Fibroblast of skin of abdomen (primary cell): Measurements from ENCODE around the gene IQCK. TPM values are rescaled to one million over a fixed set of nuclear protein-coding genes. Genes with fewer than 3 reads are reported as not detected.
"Not testable (repeated sequence)": the region's sequence is repeated elsewhere in the genome, so short reads cannot be mapped to it uniquely, and the experiment has no call there.

Experiments
- DNase-seq: peaks from one replicate; pipeline ENCODE4 v3.0.0-alpha.2; 2013
- polyA plus RNA-seq, 2 experiments: library from polyadenylated mRNA; unstranded; fragments of 120-200 nt; gene quantifications; one replicate each; pipeline ENCODE4 v1.2.1, GENCODE V29; 2013; ENCODE audit not compliant: insufficient read length in 2 of 2

The IQCK gene, protein sequence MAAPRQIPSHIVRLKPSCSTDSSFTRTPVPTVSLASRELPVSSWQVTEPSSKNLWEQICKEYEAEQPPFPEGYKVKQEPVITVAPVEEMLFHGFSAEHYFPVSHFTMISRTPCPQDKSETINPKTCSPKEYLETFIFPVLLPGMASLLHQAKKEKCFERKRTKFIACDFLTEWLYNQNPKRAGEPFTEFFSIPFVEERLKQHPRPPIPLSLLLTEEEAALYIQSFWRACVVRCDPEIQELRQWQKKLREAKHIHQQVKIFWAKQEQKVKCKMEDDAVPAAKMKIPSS
- polyA plus RNA-seq (2013, experiment 1 of 2; ENCODE audit: insufficient read length) = 4.5 TPM
- polyA plus RNA-seq (2013, experiment 2 of 2; ENCODE audit: insufficient read length) = 4.5 TPM

DNA sequence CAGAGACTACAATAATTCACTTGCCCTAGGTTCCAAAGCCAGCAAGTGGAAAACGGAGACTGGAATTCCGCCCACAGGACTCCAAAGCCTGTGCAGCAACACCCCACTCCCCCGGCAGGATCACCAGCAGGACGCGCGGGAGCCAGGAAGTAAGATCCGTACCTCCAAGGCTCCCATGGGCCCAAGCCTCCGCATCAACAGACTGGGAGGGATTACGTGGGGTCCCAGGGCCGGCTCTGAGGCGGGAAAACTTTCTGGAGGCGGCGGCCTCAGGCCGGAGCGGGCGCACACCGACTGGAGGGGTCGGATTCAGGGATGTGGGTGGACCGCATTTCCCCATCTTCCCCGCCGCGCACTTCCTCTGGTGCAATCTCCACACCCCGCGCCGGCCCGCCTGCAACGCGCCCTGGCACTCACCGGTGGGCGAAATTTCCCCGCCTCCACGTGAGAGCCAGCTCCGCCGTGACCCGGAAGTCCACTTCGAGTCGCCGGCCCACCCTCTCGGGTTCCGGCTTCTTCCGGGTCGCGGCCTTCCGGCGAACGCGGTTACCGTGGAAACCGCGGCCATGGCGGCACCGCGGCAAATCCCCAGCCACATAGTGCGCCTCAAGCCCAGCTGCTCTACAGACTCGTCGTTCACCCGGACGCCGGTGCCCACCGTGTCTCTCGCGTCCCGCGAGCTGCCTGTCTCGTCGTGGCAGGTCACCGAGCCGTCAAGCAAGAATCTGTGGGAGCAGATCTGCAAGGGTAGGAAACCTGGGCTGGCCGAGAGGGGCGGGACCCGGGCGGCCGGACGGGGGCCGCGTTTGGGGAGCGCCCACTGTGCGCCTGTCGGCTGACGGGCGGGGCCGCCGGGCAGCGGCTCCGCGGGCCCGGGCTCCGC, at the start of gene IQCK, which contains the start of gene KNOP1:
IQCK (plus strand) TSS at position 531 of the 883 bp plus-strand sequence; CDS start at position 567, 36 bp downstream.
KNOP1 (minus strand) TSS at position 487 of the 883 bp plus-strand sequence. CDS start 3,192 bp downstream, outside the sequence.
- peak; percentile 87 for DNase-seq

DNA sequence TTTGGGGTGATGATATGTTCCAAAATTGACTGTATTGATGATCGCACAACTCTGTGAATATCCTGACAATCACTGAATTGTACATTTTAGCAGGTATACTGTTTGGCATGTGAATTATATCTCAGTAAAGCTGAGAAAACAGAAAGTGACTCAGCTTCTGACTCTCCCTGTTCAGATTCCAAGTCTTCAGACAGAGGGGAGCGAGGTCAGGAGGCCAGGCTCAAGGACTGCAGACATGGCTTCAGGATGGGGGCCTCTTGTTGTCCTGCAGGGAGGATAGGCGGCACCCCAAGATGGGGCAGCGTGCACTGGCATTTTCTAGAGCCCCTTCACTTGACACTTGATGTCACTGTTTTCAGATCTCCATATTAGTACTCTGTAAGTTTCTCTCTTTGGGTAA, 45.7 kb upstream of the IQCK start:
- no peak for DNase-seq

DNA sequence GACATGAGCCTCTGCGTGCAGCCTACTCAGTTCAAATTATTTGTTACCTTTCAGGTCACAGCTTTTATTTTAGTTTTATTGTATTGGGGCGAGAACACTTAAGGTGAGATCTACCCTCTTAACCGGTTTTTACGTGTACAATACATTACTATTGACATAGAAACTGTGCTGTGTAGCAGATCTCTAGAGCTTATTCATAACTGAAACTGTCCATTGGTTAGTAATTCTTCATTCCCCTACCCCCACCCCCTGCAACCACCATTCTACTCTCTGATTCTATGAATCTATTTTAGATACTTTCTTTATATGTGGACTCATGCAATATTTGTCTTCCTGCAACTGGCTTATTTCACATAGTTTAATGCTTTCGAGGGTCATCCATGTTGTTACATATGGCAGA, 43.6 kb upstream of the IQCK start:
- DNase-seq = no peak

DNA sequence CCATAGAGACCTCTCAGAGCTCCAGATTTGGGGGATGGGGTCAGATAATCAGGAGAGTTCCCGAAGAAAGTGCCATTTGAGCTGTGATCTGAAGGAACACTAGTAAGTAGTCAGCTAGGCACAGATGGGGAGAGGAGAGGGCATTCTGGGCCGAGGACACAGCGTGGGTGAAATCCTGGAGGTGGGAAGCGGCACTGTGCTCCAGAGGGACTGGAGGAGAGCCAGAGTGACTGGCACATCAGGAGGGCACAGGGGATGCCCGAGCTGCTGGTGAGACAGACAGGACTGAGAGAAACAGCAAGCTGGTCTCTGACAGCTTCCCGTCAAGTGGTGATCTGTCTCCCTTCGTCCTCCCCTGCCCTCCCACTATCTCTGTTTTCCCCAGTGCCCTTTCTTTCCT, 40.7 kb upstream of the IQCK start:
- DNase-seq = no peak

DNA sequence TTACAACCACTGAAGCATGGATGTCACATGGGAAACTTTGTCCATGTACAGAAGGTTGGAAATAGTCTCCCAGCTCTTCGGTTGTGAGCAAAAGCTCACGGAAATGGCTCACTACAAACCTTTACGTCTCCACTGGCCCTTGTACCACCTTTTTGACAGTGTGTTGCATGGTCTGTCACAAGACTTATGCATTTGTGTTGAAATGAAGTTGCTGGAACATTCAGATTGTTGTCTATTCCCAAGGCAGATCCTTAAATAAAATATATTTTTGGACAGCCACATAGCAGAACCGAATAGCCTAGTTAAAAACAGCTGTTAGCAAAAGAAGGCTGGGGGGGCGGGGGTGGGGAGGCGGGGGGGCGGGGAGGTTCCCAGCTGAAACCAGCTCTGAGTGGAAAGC, 39.3 kb upstream of the IQCK start:
- no peak for DNase-seq

DNA sequence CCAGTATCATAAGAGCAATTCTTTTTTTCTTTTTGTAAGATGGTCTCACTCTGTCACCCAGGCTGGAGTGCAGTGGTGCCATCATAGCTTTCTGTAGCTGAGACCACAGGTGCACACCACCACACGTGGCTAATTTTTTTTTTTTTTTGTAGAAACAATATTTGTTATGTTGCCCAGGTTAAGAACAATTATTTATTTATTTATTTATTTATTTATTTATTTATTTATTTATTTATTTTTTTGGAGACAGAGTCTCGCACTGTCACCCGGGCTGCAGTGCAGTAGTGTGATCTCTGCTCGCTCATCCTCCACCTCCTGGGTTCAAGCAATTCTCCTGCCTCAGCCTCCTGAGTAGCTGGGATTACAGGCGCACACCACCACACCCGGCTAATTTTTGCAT, 38.8 kb upstream of the IQCK start:
- DNase-seq = not testable (repeated sequence)

DNA sequence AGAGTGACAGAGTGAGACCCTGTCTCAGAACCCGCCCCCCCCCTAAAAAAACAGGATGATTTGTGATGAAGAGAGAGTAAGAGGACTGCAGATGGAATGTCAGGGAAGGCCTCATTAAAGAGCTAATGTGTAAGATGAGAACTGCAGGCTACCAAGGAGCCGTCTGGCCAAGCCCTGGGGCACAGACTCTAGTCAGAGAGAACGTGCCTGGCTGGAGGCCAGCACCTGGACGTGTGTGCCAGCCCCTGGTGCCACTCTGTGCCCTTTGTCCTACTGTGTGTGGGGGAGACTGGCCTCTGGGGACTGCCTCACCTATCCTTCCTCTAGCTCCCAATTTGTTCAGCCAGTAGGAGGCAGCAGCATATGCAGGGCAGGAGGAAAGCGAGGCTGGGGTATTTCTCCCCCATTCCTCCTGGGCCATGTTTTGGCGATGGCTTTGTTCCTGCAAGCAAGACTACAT, 37.2 kb upstream of the IQCK start:
- no peak for DNase-seq

DNA sequence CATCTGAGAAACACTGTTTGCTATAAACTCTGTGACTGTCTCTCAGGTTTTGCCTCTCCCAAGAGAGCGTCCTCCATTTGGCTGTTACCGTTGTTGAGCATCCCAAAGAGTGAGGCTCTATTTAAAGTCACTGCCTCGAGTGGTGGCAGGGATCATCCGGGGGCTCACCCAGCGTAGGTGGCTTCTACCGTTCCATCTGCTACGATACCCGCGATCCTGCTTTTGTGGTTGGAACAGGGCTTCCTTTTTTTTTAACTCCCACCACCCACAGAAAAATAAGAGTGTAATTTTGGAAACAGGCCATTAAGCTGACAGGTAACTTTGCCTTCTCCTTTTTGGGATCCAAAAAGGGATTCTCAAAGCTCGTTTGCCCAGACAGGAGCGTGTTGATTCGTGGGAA, 36.4 kb upstream of the IQCK start:
- DNase-seq = no peak

DNA sequence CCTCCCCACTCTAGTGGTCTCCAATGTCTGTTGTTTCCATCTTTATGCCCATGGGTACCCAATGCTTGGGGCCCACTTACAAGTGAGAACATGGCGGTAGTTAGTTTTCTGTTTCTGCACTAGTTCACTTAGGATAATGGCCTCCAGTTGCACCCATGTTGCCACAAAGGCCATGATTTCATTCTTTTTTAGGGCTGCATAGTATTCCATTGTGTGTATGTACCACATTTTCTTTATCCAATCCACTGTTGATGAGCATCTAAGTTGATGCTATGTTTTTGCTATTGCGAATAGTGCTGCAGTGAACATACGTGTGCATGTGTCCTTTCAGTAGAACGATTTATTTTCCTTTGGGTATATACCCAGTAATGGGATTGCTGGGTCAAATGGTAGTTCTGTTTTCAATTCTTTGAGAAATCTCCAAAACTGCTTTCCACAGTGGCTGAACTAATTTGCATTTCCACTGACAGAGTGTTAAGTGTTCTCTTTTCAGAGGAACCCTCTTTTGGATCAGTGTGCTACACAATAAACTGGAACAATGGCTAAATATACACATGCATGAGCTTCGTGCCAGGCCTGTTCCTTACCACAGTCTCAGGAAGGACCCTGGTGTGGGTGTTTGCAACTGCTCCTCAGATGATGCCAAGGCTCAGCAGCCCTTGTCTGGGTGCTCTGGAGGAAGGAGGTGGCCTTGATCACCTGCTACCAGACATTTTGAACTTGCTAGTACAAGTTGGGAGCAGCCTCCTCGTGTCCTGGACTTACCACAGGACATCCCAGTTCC, 34.4 kb upstream of the IQCK start:
- no peak for DNase-seq

DNA sequence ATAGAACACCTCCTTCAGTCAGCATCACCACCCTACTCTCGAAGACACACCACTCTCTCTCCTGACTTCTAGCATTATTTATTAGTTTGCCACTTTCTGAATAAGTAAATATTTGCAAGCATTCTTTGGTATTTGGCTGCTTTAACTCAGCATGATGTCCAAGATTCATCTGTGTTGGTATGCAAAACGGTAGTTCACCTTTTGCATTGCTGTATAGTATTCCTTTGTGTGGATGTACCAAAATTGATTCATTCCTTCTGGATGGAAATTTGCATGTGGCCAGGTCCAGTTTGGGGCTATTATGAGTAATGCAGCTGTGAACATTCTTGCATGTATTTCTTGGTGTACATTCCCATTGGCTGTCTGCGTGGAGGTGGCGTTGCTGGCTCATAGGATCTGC, 32.9 kb upstream of the IQCK start:
- DNase-seq = no peak

DNA sequence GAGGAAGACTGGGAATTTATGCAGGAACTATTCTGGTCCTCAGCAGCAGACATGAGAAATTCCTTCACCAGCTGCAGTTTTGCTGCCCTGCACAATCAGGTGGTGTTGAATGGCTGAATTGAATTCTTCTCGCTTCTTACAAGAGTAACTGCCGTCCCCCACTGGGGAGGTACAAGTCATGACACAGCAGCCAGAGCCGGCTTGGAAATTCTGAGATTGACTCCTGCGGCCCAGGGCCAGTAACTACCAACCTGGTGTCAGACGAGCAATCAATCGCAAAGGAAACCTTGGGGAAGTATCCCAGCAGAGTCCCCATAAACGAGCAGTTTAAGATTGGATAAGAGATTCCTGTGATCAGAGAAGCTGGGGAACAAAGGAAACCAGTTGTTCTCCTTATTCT, 30.8 kb upstream of the IQCK start:
- no peak for DNase-seq

DNA sequence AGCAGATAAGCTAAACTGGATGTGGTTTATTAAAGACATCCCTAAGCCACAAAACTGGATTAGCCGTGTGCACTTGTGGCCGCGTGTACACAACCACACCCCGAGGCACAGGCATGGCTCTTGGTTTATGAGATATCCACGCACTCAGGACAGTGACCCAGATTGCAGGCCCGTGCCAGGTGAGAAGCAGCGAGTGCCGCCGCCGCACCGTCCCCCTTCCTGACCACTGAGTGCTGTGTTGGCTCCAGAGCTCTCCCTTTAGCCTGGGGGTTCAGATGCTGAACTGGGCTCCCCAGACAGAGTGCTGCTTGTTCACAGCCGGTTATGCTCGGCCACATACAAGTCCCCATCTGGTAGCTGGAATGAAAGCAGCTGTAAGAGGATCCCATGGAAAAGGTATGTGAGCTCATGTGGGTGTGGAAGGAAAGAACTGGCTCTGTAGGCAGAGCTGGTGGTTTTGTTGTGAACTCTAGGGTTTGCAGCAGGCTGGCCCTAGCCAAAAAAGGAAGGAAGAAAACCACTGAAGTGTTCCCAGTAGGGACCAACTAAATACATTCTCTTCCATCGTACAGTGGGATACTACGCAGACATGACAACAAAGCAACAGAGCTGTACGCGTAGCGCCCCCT, 29.6 kb upstream of the IQCK start:
- DNase-seq = no peak

DNA sequence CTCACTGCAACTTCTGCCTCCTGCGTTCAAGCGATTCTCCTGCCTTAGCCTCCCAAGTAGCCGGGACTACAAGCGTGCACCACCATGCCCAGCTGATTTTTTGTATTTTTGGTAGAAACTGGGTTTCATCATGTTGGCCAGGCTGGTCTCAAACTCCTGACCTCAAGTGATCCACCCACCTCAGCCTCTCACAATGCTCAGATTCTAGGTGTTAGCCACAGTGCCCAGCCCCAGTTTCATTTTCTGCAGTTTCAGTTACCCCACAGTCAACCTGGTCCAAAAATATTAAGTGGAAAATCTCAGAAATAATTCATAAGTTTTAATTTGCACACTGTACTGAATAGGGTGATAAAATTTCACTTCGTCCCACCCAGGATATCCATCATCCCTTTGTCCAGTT, 28.7 kb upstream of the IQCK start:
- DNase-seq = no peak

DNA sequence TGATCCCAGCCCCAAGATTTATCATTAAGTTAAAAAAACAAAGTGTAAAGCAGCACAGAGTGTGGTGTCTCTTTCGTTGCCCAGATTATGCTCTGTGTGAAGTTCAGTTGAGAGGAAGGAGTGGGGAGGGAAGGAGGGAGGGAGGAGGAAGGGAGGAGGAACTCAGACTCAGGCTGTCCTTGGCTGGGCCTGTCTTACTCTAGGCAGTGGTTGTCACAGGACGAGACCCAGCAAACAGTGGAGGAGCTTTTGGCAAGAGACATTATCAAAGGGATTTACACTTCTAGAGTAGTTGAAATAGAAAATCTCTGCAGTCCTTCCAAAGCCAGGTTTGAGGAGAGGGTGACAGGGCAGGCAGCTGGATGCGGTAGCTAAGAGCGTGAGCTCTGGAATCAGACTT, 27.9 kb upstream of the IQCK start:
- no peak for DNase-seq

DNA sequence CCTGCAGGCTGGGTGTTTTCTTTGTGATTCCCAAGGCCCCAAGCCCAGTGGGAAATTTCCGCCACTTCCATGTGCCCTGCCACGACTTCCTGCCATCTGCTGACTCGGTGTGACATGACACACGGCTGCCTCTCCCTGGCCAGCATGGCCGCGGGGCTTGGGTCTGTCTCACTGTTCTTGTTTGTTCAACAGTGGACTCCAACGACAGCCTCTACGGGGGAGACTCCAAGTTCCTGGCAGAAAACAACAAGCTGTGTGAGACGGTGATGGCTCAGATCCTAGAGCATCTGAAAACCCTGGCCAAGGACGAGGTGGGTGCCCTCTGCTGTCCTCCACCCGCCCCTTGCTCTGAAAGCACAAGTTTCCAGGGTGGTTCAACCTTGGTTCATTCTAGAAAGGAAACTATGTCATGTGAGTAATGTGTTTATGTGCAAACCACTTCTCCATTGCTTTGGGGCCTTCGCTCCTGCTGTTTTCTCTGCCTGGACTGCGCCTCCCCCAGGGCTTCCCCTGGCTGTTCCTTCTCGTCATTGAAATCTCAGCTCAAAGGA, 26.8 kb upstream of the IQCK start:
- DNase-seq = no peak

DNA sequence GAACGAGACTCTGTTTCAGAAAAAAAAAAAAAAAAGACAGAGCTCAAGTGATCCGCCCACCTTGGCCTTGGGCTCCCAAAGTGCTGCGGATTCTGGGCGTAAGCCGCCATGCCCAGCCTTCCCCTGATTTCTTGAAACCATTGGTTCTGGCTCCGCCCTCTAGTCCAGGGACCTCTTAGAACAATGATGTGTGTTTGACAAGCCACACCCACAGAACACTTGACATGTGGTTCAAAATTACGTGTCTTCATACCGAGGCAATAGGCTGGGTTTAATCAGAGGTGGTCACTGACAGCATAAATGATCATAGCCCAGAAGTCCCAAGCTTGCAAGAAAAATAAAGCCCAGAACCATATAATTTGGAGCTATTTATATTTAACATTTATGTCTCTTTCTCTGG, 23.1 kb upstream of the IQCK start:
- DNase-seq = no peak

DNA sequence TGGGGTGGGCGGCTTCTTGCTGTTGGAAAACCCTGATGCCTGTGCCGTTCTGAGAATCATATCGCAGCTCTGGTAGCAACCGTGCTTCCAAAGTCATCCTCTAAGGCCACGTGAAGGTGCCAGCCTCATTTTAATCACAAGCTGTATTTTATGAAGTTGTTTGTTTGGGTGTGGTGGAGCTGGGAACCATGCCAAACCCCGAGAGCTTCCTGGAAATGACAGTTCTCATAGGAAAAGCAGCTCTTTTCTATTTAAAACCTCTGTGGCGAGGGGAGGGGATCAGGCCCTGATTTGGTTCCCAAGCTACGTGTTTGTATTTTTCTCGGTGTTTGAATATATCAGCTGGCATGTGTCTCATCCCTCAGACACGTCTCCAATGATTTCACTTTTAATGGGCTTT, 21.7 kb upstream of the IQCK start:
- DNase-seq = peak; percentile 75

DNA sequence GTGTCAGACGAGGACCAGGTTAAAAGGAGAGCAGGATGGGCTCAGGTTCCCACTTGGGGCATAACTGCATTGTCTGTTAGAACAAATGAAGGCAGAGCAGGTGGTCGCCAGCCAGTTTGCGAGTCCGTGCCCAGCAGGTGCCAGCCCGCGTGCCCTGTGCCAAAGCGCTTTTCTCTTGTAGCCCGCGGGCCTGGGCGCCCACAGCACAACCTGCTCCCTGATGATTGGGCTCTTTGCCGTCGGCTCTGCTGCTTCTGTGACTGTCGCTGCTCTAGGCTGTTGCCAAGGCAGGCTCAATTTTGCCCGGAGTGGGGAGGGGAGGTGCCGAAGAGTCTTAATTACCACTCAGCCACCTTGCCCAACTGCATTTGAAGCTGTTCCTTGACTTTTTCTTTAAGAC, 21.1 kb upstream of the IQCK start:
- DNase-seq = no peak

DNA sequence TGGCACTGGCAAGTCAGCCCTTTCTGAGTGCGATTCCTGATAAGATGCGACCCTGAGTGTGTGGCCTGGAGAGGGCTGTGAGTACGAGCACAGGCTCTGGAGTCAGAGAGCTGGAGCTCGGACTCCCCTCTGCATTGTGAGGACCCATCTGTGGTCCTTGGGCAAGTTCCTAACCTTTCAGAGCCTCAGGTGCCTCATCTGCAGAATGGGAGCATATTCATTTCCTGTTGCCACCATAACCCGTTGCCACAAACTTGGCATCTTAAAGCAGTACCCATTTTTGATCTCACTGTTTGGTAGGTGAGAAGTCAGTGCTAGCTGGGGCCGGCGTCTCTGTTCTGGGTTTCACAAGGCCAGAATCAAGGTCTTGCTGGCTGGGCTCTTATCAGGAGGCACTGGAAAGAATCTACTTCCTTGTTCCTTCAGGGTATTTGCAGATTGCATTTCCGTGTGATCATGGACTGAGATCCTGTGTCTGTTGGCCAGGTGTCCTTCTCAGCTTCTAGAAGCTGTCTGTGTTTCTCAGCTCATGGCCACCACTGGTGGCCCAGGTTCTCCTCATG, 20.2 kb upstream of the IQCK start:
- no peak for DNase-seq

DNA sequence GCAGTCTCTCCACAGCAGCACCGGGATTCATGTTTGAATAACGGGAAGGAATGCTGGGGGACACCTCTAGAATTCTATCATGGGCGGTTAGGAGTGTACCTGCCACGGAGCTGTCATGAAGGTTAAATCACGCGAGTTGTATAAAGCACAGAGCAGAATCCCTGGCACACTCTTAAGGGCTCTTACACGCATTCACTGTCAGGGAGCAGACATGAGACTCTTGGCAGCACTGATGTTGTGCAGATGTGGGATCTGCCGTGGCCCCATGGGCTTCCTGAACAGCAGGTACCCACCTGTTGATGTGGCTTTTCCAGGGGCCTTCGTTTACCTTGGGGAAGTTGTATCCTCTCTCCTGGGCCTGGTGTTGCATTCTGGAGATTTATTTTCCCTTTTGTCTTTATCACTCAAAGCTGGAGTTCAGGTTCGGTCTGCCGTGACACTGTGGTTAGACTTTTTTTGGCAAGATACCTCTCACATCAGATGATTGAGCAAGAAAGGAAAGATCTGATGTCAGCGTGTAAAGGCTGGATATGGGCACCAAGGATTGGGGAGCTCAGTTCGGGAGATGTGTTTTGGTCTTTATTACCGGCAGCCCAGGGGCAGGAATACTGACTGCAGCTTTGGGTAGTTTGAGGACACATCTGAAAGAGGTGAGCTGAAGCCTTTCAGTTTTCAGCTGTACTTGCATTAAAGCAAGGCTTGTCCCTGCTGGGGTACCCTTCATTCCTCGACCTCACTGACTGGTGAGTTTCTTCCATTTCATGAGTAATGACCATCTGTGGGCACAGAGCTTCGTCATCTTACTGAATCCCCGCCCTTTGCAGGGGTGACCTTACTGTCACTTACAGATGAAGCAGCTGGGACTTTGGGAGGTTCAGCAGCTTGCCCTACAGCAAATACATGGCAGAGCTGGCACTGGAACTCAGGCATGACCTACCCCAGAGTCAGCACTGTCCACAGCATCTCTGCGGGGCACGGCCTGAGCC, 19.3 kb upstream of the IQCK start:
- peak; percentile 49 for DNase-seq
